GM21723 (cell line): ENCODE results near the gene MYLK3.

Experiments
- ATAC-seq: cut with Tn5 transposase; IDR thresholded peaks from one replicate; pipeline ENCODE4 v1.9.1; 2021; ENCODE audit warnings: mild to moderate bottlenecking, moderate library complexity; ENCODE audit not compliant: unreplicated experiment

The MYLK3 gene

DNA sequence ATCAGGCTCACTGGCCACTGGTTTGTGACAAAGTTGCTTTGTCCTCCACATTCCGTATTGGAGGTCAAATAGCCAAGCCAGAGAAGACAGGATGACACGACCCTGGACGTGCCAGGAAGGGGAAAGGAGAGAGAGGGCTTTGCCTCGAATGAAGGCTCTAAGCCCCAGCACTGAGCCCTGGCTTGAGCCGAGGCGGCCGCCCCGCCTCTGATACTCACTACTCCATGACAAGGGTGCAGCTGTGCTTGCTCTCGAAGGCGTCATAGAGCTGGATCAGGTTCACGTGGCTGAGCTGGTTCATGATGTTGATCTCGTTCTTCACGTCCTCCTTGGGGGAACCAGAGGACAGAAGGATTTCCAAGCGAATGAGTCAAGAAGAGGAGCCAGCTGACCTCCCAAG, 19.3 kb downstream of the MYLK3 start:
- no peak for ATAC-seq

DNA sequence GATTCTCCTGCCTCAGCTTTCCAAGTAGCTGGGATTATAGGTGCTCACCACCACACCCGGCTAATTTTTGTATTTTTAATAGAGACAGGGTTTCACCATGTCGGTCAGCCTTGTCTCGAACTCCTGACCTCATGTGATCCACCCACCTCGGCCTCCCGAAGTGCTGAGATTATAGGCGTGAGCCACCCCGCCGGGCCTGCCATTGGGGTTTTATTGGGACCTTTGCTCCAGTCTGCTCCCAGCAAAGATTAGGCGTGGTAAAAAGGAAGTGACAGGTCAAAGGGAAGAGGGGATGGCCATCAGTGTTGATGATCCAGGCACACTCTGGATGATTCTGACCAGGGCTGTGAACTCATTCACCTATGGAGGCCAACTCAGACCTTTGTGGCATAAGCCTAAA, 20.5 kb downstream of the MYLK3 start:
- ATAC-seq: no peak

DNA sequence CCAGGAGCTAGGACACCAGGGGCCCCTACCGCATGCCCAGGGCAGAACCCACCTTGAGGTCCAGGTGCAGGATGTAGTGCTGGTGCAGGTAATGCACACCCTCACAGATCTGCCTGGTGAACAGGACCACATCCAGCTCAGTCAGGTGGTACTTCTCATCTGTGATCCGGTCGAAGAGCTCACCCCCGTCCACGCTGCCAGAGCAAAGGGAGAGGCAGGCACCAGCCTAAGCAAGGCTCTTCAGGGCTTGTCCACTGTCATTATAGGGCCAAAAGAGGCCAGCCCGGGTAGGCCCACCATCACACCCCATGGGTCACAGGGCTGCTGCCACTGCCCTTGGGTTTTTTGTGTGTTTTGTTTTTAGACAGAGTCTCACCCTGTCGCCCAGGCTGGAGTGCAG, 21.0 kb downstream of the MYLK3 start:
- no peak for ATAC-seq

DNA sequence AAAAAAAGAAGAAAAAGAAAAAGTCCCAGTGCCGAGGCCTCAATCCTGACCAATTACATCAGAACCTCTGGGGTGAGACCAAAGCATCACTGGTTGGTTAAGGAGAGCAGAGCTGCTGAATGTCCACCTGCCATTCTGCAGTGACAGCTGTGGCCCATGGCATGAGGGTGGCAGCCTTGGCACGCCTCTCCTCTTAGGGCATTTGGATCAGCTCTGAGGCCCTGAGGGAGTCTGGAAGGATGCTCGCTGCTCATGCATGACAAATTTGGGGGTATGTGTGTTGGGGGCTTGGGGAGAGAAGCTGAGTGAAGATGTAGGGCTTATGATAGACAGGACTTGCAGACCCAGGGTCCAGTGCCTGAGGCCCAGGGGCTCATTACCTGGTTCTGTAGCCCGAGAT, 26.3 kb downstream of the MYLK3 start:
- no peak for ATAC-seq

DNA sequence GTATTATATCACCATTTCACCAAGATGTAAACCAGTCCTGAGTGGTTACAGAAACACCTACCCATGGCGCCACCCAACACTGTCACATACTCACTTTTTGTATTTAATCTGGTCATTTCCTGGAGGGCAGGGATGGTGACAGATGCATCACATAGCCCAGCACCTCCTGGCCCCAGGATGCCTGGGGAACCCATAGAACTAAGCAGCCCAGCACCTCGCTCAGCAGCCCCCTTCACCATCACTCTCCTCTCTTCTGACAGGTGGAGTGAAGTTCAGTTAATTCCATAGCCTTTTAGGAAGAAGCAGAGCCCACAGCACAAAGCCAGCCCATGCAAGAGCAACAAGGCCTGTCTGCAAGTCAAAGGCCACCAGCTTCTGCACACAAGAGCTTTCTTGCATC, 27.5 kb downstream of the MYLK3 start:
- no peak for ATAC-seq

DNA sequence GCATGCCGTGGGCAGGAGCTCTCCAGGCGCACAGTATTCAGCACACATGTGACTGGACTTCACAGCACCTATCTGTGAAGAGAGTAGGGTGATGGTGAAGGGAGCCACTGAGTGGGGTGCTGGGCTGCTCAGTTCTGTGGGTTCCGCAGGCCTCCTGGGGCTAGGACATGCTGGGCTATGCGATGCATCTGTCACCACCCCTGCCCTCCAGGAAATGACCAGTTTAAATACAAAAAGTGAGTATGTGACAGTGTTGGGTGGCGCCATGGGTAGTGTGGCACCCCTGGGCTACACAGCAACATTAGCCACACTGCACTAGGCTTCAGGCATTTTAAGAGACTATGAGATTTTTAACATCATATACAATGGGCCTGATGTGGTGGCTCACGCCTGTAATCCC, 28.6 kb downstream of the MYLK3 start:
- ATAC-seq: no peak

DNA sequence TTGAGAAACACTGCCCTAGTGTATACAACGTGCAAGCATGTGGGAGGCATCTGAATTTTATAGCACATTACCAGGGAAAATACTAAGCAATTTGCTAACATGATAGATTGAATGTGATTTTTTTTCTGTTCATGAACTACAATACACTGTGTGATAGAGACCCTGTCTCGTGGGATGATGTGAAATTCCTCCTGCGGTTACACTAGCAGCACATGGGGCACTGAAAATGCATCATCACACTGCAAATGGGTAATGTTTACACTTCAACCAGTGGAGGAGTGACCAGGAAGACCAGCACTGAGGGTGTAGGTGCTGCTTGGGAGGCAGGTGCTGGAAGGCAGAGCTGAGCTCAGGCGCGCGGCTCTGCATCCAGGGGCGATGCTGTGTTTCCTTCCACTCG, 29.9 kb downstream of the MYLK3 start:
- no peak for ATAC-seq

DNA sequence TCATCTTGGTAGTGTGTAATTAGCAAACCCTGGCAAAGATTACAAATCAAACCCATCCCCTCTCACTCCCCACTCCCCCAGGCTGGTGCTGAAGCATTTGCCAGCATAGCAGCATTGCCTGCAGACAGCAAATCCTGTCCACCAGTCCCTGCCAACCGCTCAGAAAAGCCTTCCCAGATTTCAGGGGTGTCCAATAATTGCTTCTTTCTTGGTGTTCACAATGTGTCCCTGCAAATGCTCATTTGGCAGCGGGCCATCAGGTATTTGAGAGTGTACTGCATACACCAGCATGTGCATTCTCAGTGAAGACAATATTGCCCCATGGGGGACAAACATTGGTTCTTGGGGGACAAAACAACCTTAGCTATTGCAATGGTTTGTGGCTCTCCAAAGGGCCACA, 30.5 kb downstream of the MYLK3 start:
- no peak for ATAC-seq

DNA sequence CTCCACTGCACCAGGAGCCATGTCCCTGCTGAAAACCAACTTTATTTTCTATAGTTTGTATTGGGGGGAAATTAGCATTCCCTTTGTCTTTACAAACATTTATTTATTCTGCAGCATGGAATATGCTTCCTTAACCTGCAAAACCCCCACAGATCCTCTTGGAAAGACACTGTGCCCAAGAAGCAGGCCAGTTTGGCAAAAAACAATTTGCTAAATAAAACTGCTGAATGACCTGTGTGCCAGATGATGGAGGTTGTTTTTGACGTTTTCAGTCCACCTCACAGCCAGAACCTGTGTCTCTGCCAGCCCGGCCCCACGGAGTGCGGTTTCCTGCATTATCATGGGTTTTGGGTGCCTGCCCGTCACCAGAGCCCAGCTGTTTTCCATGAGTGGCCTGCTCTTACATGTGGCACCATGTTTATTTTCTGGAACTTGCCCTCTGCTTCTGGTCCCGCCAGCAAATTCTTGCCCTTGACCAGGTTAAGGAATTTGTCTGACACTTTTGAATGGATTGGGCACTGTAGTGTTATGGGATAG, 32.3 kb downstream of the MYLK3 start:
- no peak for ATAC-seq

DNA sequence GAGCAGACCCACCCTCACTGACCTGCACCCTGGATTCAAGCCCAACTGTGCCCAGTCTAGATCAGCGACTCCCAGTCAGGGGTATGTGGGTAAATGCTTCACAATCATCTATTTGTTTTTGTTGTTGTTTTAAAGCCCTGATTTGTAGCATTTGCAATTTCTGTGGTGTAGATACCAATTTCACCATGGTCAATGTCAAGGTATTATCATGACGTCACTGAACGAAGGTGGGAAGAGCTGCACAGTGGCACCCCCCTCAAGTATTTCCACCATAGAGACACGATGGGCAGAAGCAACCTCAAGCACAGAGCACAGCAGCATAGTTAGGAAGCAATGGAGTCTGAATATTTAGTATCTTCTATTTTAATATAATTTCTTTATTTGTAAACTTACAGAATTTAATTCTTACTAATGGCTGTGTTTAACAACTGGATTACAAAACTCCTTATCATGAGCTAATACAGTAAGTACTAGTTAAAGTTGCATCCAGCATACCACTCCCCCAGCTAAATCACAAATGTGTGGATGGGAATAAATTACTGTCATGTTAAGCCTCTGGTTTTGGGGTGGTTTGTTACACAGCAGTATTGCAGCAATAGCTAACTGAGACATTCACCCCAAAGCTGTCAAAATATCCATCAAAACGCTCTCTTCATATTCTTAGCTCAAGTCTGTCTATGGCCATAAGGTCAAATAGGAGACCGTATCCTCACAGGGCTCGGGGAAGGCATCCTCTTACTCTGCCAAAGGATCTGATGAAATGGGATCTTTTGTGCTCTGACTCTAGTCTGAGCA, 33.1 kb downstream of the MYLK3 start:
- ATAC-seq: no peak

DNA sequence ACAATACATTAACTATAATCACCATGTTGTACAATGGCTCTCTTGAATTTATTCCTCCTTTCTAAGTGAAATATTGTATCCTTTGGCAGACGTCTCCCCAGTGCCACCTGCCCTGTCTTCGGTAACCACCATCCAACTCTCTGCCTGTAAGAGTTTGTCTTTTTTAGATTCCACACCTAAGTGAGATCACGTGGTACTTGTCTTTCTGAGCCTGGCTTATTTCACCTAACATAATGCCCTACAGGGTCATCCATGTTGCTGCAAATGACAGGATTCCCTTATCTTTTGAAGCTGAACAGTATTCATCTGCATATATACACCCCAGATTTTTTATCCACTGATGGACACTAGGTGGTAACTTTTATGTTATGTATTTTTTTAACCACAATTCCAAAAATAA, 34.5 kb downstream of the MYLK3 start:
- no peak for ATAC-seq

DNA sequence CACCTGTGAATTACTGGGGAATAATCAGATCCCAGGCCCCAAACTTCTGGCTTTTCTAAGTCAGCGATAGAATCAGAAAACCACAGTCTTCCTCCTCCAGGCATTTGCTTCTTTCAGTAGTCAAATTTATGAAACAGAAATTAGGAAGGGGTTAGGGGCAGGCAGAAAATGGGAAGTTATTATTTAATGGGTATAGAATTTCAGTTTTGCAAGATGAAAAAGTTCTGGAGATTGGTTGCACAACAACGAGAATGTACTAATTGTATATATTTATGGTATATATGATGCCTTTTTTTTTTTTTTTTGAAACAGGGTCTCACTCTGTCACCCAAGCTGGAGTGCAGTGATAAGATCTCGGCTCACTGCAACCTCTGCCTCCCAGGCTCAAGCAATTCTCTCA, 35.2 kb downstream of the MYLK3 start:
- ATAC-seq: no peak

DNA sequence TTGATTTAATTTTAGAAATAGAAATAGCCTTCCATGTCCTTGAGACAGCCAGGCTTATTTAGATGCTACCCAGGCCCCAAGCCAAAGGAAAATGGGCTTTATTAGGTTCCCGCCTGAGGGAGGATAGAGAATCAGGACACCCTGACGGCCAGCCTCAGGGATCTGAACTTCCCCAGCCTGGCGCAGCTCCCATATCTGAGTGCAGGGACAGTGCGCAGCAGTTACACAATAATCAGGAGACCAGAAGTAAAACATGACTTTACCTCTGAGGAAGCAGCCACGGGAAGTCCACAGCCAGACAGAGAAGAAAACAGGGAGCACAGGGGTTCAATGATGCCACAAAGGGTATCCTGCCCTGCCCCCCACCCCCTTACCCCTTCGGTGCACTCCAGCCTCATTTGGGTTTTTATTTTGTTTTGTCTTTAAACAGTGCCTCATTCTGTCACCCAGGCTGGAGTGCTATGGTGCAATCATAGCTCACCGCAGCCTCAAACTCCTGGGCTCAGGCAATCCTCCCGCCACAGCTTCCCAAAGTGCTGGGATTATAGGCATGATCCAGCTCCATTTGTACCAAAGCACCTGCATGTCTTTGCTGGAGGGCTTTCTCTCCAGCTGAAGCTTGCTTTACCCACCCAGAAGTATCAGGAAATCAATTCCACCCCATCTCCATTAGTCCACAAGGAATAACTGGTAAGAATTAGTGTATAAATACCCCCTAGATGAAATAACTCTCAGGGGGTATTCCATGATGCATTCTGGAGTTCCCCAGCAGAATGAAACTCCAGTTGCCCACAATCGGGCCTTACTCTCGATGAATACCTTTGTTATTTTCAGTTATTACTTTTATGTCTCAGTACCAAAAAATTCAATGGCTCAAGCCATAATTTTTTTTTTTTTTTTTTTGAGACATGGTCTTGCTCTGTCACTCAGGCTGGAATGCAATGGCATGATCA, 36.8 kb downstream of the MYLK3 start:
- no peak for ATAC-seq

DNA sequence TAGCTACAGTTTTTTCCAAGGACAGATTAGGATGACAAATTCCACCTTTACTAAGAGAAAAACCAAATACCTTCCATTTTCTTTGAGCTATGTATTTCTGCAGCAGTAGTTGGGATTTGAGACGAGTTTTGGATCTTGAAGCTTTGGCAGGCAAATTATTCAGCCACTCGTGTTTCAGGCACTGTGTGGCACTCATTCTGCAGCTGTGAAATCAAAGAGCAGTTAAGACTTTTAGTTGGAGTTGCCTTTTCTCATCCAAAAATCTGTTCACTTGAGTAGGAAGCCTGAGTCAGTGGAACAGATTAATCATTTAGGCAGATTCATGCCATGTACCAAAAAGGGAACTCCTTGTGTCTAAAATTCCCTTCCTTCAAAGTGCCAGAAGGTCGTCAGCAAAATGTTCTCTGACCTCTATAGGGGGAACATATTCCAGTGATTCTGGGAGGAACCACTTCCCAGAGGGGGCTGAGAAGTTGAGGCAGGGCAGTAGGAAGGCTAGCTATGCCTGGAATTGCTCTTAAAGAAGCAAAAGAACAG, 38.6 kb downstream of the MYLK3 start:
- no peak for ATAC-seq

DNA sequence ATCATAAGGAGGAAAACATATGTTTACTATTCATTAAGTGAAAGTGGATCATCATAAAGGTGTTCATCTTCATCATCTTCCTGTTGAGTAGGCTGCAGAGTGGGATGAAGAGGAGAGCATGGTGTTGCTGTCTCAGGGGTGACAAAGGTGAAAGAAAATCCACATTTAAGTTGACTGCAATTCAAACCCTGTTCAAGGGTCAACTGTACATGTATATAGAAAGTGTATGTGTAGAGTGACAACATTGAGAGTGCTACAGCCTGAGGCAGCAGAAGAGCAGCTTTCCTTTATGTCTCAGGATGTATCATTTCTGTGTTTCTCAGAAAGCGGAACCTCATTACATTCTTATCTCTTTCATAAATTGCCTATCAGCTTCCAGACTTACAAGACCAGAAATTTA, 41.5 kb downstream of the MYLK3 start:
- ATAC-seq: no peak

DNA sequence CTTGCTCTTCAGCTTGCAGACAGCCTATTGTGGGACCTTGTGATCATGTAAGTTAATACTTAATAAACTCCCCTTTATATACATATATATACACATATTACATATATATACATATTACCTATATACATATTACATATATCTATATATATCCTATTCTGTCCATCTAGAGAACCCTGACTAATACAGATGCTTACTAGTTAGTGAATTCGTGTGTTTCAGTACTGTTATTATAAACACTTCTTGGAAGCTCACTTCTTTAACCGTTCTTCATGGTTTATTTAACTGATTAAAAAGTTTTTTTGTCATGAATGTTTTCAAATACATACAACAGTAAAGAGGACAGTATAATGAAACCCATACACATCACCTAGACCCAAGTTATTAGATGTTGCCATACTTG, 46.1 kb downstream of the MYLK3 start:
- no peak for ATAC-seq

DNA sequence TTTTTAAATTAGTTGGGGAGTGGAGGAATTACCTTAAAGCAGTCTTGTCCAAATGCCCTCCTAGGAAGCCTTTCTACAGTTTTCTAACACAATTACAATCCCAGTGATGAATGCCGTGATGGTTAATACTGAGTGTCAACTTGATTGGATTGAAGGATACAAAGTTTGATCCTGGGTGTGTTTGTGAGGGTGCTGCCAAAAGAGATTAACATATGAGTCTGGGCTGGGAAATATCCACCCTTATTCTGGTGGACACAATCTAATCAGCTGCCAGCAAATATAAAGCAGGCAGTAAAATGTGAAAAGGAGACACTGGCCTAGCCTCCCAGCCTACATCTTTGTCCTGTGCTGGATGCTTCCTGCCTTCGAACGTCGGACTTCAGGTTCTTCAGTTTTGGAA, 46.5 kb downstream of the MYLK3 start:
- no peak for ATAC-seq

DNA sequence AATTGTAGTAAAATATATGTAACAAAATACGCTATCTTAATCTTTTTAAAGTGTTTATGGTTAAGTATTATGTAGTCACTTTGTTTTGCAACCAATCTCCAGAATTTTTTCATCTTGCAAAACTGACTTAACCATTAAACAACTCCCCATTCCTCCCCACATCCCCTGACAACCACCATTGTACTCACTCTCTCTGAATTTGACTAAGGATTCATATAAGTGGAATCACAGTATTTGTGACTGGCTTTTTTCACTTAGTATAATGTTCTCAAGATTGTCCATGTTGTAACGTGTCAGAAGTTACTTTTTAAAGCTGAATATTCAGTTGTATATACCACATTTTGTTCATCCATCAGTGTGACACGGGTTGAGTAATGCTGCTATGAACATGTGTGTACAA, 48.1 kb downstream of the MYLK3 start:
- no peak for ATAC-seq

DNA sequence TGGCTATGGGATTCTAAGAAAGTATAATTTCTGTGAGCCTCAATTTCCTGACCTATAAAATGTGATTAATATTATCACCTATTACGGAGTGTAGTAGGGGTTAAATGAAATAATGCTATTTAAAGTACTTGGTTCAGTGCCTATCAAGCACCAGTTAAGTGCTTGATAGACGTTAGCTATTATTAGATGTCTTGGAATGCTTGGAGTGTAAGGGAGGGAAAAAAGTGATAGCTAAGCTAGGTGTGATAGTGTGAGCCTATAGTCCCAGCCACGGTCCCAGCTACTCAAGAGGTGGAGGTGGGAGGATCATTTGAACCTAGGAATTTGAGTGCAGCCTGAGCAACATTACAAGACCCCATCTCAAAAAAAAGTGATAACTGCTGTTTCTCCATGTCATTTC, 51.2 kb downstream of the MYLK3 start:
- ATAC-seq: no peak

DNA sequence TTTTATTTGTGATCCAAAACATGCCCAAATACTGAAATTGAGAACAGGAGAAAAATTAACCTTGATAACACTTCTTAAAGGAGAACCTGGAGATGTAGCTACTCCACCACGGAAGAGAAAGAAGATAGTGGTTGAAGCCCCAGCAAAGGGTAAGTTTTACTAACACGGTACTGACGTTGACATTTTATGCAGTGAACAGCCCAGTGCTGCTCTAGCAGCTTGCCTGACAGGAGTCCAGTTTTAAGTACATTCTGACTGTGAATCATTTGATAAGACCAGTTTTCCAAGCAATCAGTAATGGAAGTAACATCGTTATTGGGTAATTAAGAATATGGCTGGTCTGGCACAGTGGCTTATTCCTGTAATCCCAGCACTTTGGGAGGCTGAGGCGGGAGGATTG, 52.2 kb downstream of the MYLK3 start:
- ATAC-seq: no peak

DNA sequence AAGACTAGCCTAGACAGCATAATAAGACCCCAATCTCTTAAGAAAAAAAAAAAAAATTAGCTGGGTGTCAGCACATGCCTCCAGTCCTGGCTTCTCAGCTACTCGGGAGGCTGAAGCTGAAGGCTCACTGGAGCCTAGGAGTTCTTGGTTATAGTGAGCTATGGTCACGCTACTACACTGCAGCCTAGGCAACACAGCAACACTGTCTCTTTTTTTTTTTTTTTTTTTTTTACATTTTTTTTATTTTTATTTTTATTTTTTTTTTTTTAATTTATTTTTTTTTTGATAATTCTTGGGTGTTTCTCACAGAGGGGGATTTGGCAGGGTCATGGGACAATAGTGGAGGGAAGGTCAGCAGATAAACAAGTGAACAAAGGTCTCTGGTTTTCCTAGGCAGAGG, 54.5 kb downstream of the MYLK3 start:
- ATAC-seq: no peak

DNA sequence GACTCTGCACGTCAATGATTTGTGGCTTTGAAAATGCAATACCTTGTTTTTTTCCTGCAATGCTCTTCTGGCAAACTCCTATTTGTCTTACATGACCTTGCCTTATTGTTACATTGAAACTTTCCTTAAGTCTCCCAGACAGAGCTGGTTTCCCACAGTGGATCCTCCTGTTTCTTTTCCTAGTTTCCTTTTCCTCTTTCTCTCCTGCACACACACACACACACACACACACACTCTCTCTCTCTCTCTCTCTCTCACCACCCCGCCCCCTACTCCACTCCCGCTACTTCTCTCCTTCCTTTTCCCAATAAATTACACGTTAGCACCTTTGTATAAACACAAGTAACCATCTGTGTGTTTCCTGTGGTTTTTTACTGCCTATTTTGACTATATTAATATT, 56.4 kb downstream of the MYLK3 start:
- ATAC-seq: no peak
